DND-41 (cell line): ENCODE results near the gene TMCC2.

ENCODE experiments used
- ATAC-seq: fragments of 200-7000 bp; cut with Tn5 transposase; 3 replicates; pipeline ENCODE4 v1.9.1; 2021; ENCODE audit warnings: low read depth; ENCODE audit not compliant: insufficient read depth
- DNase-seq: peaks from one replicate; pipeline ENCODE4 v3.0.0-alpha.2; 2020
- H2AFZ ChIP-seq: 2 replicates; pipeline ENCODE4 v1.6.0; 2012; ENCODE audit warnings: low read depth, low read length
- H3K27ac ChIP-seq: 2 replicates; pipeline ENCODE4 v1.5.1; 2012; ENCODE audit warnings: low read length, inconsistent platforms
- H3K27me3 ChIP-seq: fragments of 200-600 bp; sonication (generic); 2 replicates; pipeline ENCODE4 v1.6.0; 2012; ENCODE audit warnings: low read length, mild to moderate bottlenecking, inconsistent platforms; ENCODE audit not compliant: insufficient read depth, poor library complexity
- H3K36me3 ChIP-seq: 2 replicates; pipeline ENCODE4 v1.5.1; 2012; ENCODE audit warnings: low read length, inconsistent platforms; ENCODE audit not compliant: insufficient read depth
- H3K4me1 ChIP-seq: 2 replicates; pipeline ENCODE4 v1.5.1; 2012; ENCODE audit warnings: mild to moderate bottlenecking, low read length; ENCODE audit not compliant: insufficient read depth
- H3K4me2 ChIP-seq: 2 replicates; pipeline ENCODE4 v1.6.0; 2012; ENCODE audit warnings: mild to moderate bottlenecking, moderate library complexity, low read length, inconsistent platforms; ENCODE audit not compliant: insufficient read depth
- H3K4me3 ChIP-seq, 2 experiments: fragments of 200-600 bp in 1 of 2; shearing (Covaris generic) in 1 of 2; 2 replicates each; pipeline ENCODE4 v1.5.1; 2012 to 2016; ENCODE audit warnings: inconsistent platforms in 2 of 2, low read length in 2 of 2, mild to moderate bottlenecking in 2 of 2, low read depth in 1 of 2, moderate library complexity in 1 of 2
- H3K79me2 ChIP-seq: 2 replicates; pipeline ENCODE4 v1.6.0; 2012; ENCODE audit warnings: low read length, inconsistent platforms; ENCODE audit not compliant: insufficient read depth
- H3K9ac ChIP-seq: 2 replicates; pipeline ENCODE4 v1.6.0; 2012; ENCODE audit warnings: low read depth, mild to moderate bottlenecking, inconsistent platforms, low read length, moderate library complexity
- H3K9me3 ChIP-seq: 2 replicates; pipeline ENCODE4 v1.5.1; 2012; ENCODE audit warnings: low read length, moderate library complexity, mild to moderate bottlenecking, inconsistent platforms; ENCODE audit not compliant: insufficient read depth, severe bottlenecking
- H4K20me1 ChIP-seq: 2 replicates; pipeline ENCODE4 v1.6.0; 2012; ENCODE audit warnings: low read length; ENCODE audit not compliant: insufficient read depth
- EZH2 ChIP-seq: IDR thresholded peaks from 3 replicates; pipeline ENCODE4 v1.6.1; 2012; ENCODE audit warnings: borderline replicate concordance, low read depth, mild to moderate bottlenecking, moderate library complexity, low read length, inconsistent platforms; ENCODE audit not compliant: severe bottlenecking
- TF ChIP-seq, protein P1 (sequence below): IDR thresholded peaks from 2 replicates; pipeline ENCODE4 v1.5.1; 2012; ENCODE audit warnings: borderline replicate concordance, low read length, moderate library complexity, mild to moderate bottlenecking; ENCODE audit not compliant: poor library complexity, severe bottlenecking; ENCODE audit errors: extremely low read depth

The TMCC2 gene

GRCh38 chr1:205321959-205322283 lies 94.2 kb downstream of the TMCC2 start:
- H4K20me1 ChIP-seq = 0 out of 2 replicates have a peak, but pooled peaks cover 10% of the 10 kb centered on the region
- peaks cover 4% of the 10 kb centered on the region for H3K27me3 ChIP-seq
- no peaks in the 10 kb centered on the region for H3K9me3 ChIP-seq
- no peak overlapping the region for H3K4me3 ChIP-seq
- no peak overlapping the region for H3K27ac ChIP-seq
- H2AFZ ChIP-seq = no peak overlapping the region
- H3K36me3 ChIP-seq = no peaks in the 10 kb centered on the region
- no peaks in the 10 kb centered on the region for H3K79me2 ChIP-seq
- H3K4me2 ChIP-seq = no peak overlapping the region
- H3K9ac ChIP-seq = no peak overlapping the region
- H3K4me1 ChIP-seq = no peaks in the 10 kb centered on the region
- ATAC-seq = no peak
- DNase-seq = no peak
- TF ChIP-seq, protein P1, sequence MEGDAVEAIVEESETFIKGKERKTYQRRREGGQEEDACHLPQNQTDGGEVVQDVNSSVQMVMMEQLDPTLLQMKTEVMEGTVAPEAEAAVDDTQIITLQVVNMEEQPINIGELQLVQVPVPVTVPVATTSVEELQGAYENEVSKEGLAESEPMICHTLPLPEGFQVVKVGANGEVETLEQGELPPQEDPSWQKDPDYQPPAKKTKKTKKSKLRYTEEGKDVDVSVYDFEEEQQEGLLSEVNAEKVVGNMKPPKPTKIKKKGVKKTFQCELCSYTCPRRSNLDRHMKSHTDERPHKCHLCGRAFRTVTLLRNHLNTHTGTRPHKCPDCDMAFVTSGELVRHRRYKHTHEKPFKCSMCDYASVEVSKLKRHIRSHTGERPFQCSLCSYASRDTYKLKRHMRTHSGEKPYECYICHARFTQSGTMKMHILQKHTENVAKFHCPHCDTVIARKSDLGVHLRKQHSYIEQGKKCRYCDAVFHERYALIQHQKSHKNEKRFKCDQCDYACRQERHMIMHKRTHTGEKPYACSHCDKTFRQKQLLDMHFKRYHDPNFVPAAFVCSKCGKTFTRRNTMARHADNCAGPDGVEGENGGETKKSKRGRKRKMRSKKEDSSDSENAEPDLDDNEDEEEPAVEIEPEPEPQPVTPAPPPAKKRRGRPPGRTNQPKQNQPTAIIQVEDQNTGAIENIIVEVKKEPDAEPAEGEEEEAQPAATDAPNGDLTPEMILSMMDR = no peak
- no peak for TF ChIP-seq EZH2
